GM23338 (cell line): ENCODE data around the gene ADAT3. TPM values are rescaled to one million over a fixed set of nuclear protein-coding genes. Genes with fewer than 3 reads are reported as not detected.

Source experiments
- ATAC-seq: fragments of 200-7000 bp; cut with Tn5 transposase; 3 replicates; pipeline ENCODE4 v1.9.1; 2020
- DNase-seq: peaks from one replicate; pipeline ENCODE4 v3.0.0-alpha.2; 2015; ENCODE audit warnings: low spot score
- H2AFZ ChIP-seq: fragments of 200-600 bp; sonication (generic); 2 replicates; pipeline ENCODE4 v1.8.0; 2016; ENCODE audit warnings: antibody characterized with exemption, mild to moderate bottlenecking, moderate library complexity
- H3F3A ChIP-seq: fragments of 200-600 bp; sonication (generic); replicated peaks from 2 replicates; pipeline ENCODE4 v1.8.0; 2017; ENCODE audit warnings: antibody characterized with exemption, mixed run types, low read depth
- H3K27ac ChIP-seq: fragments of 200-600 bp; sonication (generic); 2 replicates; pipeline ENCODE4 v1.6.1; 2016; ENCODE audit warnings: low read depth
- H3K27me3 ChIP-seq: fragments of 200-600 bp; sonication (generic); 2 replicates; pipeline ENCODE4 v1.8.0; 2016; ENCODE audit warnings: mild to moderate bottlenecking, mixed run types, moderate library complexity; ENCODE audit not compliant: insufficient read depth
- H3K36me3 ChIP-seq: fragments of 200-600 bp; sonication (generic); 2 replicates; pipeline ENCODE4 v1.8.0; 2016; ENCODE audit warnings: mild to moderate bottlenecking; ENCODE audit not compliant: insufficient read depth
- H3K4me1 ChIP-seq: fragments of 200-600 bp; sonication (generic); 2 replicates; pipeline ENCODE4 v1.8.0; 2016; ENCODE audit warnings: mild to moderate bottlenecking, moderate library complexity; ENCODE audit not compliant: insufficient read depth
- H3K4me2 ChIP-seq: fragments of 200-600 bp; sonication (generic); 2 replicates; pipeline ENCODE4 v1.7.1; 2017; ENCODE audit warnings: mixed run types
- H3K4me3 ChIP-seq: fragments of 200-600 bp; sonication (generic); 2 replicates; pipeline ENCODE4 v1.6.1; 2016; ENCODE audit warnings: mixed run types
- H3K79me2 ChIP-seq: fragments of 200-600 bp; sonication (generic); replicated peaks from 2 replicates; pipeline ENCODE4 v1.8.0; 2017; ENCODE audit warnings: mild to moderate bottlenecking; ENCODE audit not compliant: insufficient read depth
- H3K9me2 ChIP-seq: fragments of 200-600 bp; sonication (generic); 2 replicates; pipeline ENCODE4 v1.8.0; 2017; ENCODE audit not compliant: insufficient read depth
- H4K20me1 ChIP-seq: fragments of 200-600 bp; sonication (generic); replicated peaks from 2 replicates; pipeline ENCODE4 v1.8.0; 2017; ENCODE audit warnings: mild to moderate bottlenecking; ENCODE audit not compliant: insufficient read depth
- H3K27ac Mint-ChIP-seq: 2 replicates; pipeline ENCODE4 v1.8.0; 2020; ENCODE audit warnings: inconsistent platforms, mild to moderate bottlenecking, moderate library complexity, mixed read lengths
- H3K27me3 Mint-ChIP-seq: 3 replicates; pipeline ENCODE4 v1.8.0; 2022; ENCODE audit warnings: low read depth, mild to moderate bottlenecking, moderate library complexity, mixed read lengths, inconsistent platforms; ENCODE audit not compliant: insufficient read depth, poor library complexity
- H3K36me3 Mint-ChIP-seq: 3 replicates; pipeline ENCODE4 v1.8.0; 2021; ENCODE audit warnings: low read depth, mild to moderate bottlenecking, inconsistent platforms, moderate library complexity, mixed read lengths
- H3K4me1 Mint-ChIP-seq: 3 replicates; pipeline ENCODE4 v1.8.0; 2020; ENCODE audit warnings: mild to moderate bottlenecking, inconsistent platforms, mixed read lengths
- H3K4me3 Mint-ChIP-seq: 3 replicates; pipeline ENCODE4 v1.8.0; 2021; ENCODE audit warnings: moderate library complexity, mild to moderate bottlenecking, inconsistent platforms, mixed read lengths
- H3K9me3 Mint-ChIP-seq: 3 replicates; pipeline ENCODE4 v1.8.0; 2020; ENCODE audit warnings: moderate library complexity, mild to moderate bottlenecking, inconsistent platforms, mixed read lengths
- POLR2AphosphoS5 ChIP-seq: IDR thresholded peaks from 2 replicates; pipeline ENCODE4 v1.6.1; 2016; ENCODE audit warnings: antibody characterized with exemption, low read depth
- polyA plus RNA-seq: library from polyadenylated mRNA; unstranded; fragments of >200 nt; fragmentation: Nextera tagmentation; extraction: Ambion mirVana; gene quantifications from 2 replicates; pipeline ENCODE4 v1.2.1, GENCODE V29; 2016
- total RNA-seq: library from RNA; depleted of rRNA; stranded (reverse); fragments of >200 nt; shearing (Covaris generic); gene quantifications from 2 replicates; pipeline ENCODE4 v1.2.3, GENCODE V29; 2014
- TF ChIP-seq, protein P1 (sequence below): fragments of 250-450 bp; sonication (Bioruptor Pico); IDR thresholded peaks from 2 replicates; pipeline ENCODE4 v1.5.0; 2020; ENCODE audit warnings: mild to moderate bottlenecking, moderate library complexity
- TF ChIP-seq, protein P2 (sequence below), 2 experiments: fragments of 200-600 bp in 1 of 2; sonication (generic) in 1 of 2; conservative IDR thresholded peaks; 2 replicates each; pipeline versions ENCODE4 v1.5.1 to v1.6.1; 2016 to 2017; ENCODE audit warnings: antibody characterized with exemption in 2 of 2, low read depth in 2 of 2, mild to moderate bottlenecking in 2 of 2, moderate library complexity in 1 of 2

Gene ADAT3
- total and polyA plus RNA-seq, 2 experiments from 2014 or later: 7.9 to 12.4 TPM

DNA sequence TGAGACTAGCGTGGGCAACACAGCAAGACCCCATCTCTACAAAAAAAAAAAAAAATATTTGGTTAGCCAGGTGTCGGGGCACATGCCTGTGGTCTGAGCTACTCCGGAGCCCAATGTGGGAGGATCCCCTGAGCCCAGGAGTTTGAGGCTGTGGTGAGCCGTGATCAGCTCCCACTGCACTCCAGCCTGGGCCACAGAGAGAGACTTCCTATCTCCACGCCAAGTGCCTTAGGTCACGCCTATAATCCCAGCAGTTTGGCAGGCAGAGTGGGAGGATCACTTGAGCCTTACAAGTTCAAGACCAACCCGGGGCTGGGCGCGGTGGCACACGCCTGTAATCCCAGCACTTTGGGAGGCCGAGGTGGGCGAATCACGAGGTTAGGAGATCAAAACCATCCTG is 8.7 kb upstream of the ADAT3 start (continued):
- TF ChIP-seq, protein P1, sequence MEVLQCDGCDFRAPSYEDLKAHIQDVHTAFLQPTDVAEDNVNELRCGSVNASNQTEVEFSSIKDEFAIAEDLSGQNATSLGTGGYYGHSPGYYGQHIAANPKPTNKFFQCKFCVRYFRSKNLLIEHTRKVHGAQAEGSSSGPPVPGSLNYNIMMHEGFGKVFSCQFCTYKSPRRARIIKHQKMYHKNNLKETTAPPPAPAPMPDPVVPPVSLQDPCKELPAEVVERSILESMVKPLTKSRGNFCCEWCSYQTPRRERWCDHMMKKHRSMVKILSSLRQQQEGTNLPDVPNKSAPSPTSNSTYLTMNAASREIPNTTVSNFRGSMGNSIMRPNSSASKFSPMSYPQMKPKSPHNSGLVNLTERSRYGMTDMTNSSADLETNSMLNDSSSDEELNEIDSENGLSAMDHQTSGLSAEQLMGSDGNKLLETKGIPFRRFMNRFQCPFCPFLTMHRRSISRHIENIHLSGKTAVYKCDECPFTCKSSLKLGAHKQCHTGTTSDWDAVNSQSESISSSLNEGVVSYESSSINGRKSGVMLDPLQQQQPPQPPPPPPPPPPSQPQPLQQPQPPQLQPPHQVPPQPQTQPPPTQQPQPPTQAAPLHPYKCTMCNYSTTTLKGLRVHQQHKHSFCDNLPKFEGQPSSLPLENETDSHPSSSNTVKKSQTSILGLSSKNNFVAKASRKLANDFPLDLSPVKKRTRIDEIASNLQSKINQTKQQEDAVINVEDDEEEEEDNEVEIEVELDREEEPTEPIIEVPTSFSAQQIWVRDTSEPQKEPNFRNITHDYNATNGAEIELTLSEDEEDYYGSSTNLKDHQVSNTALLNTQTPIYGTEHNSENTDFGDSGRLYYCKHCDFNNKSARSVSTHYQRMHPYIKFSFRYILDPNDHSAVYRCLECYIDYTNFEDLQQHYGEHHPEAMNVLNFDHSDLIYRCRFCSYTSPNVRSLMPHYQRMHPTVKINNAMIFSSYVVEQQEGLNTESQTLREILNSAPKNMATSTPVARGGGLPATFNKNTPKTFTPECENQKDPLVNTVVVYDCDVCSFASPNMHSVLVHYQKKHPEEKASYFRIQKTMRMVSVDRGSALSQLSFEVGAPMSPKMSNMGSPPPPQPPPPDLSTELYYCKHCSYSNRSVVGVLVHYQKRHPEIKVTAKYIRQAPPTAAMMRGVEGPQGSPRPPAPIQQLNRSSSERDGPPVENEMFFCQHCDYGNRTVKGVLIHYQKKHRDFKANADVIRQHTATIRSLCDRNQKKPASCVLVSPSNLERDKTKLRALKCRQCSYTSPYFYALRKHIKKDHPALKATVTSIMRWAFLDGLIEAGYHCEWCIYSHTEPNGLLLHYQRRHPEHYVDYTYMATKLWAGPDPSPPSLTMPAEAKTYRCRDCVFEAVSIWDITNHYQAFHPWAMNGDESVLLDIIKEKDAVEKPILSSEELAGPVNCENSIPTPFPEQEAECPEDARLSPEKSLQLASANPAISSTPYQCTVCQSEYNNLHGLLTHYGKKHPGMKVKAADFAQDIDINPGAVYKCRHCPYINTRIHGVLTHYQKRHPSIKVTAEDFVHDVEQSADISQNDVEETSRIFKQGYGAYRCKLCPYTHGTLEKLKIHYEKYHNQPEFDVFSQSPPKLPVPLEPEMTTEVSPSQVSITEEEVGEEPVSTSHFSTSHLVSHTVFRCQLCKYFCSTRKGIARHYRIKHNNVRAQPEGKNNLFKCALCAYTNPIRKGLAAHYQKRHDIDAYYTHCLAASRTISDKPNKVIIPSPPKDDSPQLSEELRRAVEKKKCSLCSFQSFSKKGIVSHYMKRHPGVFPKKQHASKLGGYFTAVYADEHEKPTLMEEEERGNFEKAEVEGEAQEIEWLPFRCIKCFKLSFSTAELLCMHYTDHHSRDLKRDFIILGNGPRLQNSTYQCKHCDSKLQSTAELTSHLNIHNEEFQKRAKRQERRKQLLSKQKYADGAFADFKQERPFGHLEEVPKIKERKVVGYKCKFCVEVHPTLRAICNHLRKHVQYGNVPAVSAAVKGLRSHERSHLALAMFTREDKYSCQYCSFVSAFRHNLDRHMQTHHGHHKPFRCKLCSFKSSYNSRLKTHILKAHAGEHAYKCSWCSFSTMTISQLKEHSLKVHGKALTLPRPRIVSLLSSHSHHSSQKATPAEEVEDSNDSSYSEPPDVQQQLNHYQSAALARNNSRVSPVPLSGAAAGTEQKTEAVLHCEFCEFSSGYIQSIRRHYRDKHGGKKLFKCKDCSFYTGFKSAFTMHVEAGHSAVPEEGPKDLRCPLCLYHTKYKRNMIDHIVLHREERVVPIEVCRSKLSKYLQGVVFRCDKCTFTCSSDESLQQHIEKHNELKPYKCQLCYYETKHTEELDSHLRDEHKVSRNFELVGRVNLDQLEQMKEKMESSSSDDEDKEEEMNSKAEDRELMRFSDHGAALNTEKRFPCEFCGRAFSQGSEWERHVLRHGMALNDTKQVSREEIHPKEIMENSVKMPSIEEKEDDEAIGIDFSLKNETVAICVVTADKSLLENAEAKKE (CRISPR knock-in tag): no peak
- TF ChIP-seq, protein P2, sequence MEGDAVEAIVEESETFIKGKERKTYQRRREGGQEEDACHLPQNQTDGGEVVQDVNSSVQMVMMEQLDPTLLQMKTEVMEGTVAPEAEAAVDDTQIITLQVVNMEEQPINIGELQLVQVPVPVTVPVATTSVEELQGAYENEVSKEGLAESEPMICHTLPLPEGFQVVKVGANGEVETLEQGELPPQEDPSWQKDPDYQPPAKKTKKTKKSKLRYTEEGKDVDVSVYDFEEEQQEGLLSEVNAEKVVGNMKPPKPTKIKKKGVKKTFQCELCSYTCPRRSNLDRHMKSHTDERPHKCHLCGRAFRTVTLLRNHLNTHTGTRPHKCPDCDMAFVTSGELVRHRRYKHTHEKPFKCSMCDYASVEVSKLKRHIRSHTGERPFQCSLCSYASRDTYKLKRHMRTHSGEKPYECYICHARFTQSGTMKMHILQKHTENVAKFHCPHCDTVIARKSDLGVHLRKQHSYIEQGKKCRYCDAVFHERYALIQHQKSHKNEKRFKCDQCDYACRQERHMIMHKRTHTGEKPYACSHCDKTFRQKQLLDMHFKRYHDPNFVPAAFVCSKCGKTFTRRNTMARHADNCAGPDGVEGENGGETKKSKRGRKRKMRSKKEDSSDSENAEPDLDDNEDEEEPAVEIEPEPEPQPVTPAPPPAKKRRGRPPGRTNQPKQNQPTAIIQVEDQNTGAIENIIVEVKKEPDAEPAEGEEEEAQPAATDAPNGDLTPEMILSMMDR (conservative IDR thresholded peaks at IDR 0.05; ENCODE audit: low read depth in 2 of 2): no peak
- no peak for TF ChIP-seq POLR2AphosphoS5

DNA sequence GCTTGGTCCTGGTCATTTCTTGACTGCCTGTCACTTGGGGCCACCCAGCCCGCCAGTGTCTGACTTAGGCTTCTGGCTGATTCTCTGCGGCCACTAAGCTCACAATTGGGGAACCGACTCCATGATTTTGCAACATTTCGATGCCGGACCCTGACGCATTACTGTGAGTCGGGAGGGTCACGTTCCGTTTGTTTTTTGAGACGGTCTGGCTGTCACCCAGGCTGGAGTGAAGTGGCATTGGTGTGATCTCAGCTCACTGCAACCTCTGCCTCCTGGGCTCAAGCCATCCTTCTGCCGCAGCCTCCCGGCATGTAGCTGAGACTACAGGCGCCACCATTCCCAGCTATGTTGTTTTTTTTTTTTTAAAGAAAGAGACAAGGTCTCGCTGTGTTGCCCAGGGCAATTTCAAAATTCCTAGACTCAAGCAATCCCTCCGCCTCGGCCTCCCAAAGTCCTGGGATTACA is 3.2 kb upstream of the ADAT3 start:
- Histone ChIP-seq H3K9me2 (no peaks in the 10 kb centered on the region), H3K4me1 (peaks cover 12% of the 10 kb centered on the region), H3K27me3 (no peaks in the 10 kb centered on the region), H3F3A (peaks cover 20% of the 10 kb centered on the region), H3K4me3 (no peak overlapping the region), H3K79me2 (peaks cover 14% of the 10 kb centered on the region), H4K20me1 (peaks cover 7% of the 10 kb centered on the region), H3K27ac (no peak overlapping the region), H3K36me3 (no peaks in the 10 kb centered on the region), H2AFZ (no peak overlapping the region), H3K4me2 (no peak overlapping the region)
- Mint-ChIP-seq H3K27ac (no peak overlapping the region), H3K4me1 (peaks cover 24% of the 10 kb centered on the region), H3K27me3 (peaks cover 27% of the 10 kb centered on the region), H3K9me3 (peaks cover 7% of the 10 kb centered on the region; the same call in 2 of the 3 replicates), H3K4me3 (no peak overlapping the region), H3K36me3 (peaks cover 6% of the 10 kb centered on the region)
- DNase-seq (no peak), ATAC-seq (no peak)
- TF ChIP-seq, protein P1 (CRISPR knock-in tag): no peak
